Fibroblast of lung (primary cell): ENCODE results near the gene SNAPC2. TPM values are rescaled to one million over a fixed set of nuclear protein-coding genes. Genes with fewer than 3 reads are reported as not detected.

Source experiments
- DNase-seq, 2 donors: peaks; one replicate each; pipeline versions ENCODE4 v3.0.0 to v3.0.0-alpha.2; 2010; ENCODE audit warnings: low read depth in 2 of 2
- H2AFZ ChIP-seq: 2 replicates; pipeline ENCODE4 v1.5.1; 2012; ENCODE audit warnings: low read length, control low read depth, inconsistent platforms
- H3K27ac ChIP-seq: 2 replicates; pipeline ENCODE4 v1.5.1; 2011; ENCODE audit warnings: low read length, control low read depth; ENCODE audit not compliant: insufficient read depth
- H3K27me3 ChIP-seq: 2 replicates; pipeline ENCODE4 v1.5.1; 2011; ENCODE audit warnings: mild to moderate bottlenecking, low read length; ENCODE audit not compliant: control insufficient read depth, insufficient read depth
- H3K36me3 ChIP-seq: 2 replicates; pipeline ENCODE4 v1.5.1; 2011; ENCODE audit warnings: low read length; ENCODE audit not compliant: control insufficient read depth, insufficient read depth
- H3K4me1 ChIP-seq: 2 replicates; pipeline ENCODE4 v1.5.1; 2011; ENCODE audit warnings: low read length; ENCODE audit not compliant: control insufficient read depth, insufficient read depth; ENCODE audit errors: extremely low read depth
- H3K4me2 ChIP-seq: 2 replicates; pipeline ENCODE4 v1.5.1; 2011; ENCODE audit warnings: low read length, control low read depth; ENCODE audit not compliant: insufficient read depth; ENCODE audit errors: extremely low read depth
- H3K4me3 ChIP-seq, 4 experiments: fragments of 200-600 bp in 1 of 4; sonication (generic) in 1 of 4; replicated peaks in 1 of 4; 2 replicates each; pipeline ENCODE4 v1.5.1; 2011 to 2016; ENCODE audit warnings: low read length in 4 of 4, low read depth in 3 of 4, mild to moderate bottlenecking in 3 of 4, control low read depth in 2 of 4, inconsistent platforms in 1 of 4, mixed read lengths in 1 of 4; ENCODE audit not compliant: insufficient read depth in 1 of 4; ENCODE audit errors: control extremely low read depth in 1 of 4
- H3K79me2 ChIP-seq: 2 replicates; pipeline ENCODE4 v1.5.1; 2012; ENCODE audit warnings: mild to moderate bottlenecking, low read length, inconsistent platforms; ENCODE audit not compliant: control insufficient read depth, insufficient read depth
- H3K9ac ChIP-seq: 2 replicates; pipeline ENCODE4 v1.5.1; 2011; ENCODE audit warnings: mild to moderate bottlenecking, low read length, control low read depth; ENCODE audit not compliant: insufficient read depth
- H3K9me3 ChIP-seq: 2 replicates; pipeline ENCODE4 v1.5.1; 2012; ENCODE audit warnings: low read depth, low read length; ENCODE audit not compliant: control insufficient read depth, insufficient read depth
- H4K20me1 ChIP-seq: 2 replicates; pipeline ENCODE4 v1.5.1; 2011; ENCODE audit warnings: low read length; ENCODE audit not compliant: control insufficient read depth, insufficient read depth; ENCODE audit errors: extremely low read depth
- EZH2 ChIP-seq: IDR thresholded peaks from 2 replicates; pipeline ENCODE4 v1.5.1; 2012; ENCODE audit warnings: low read length, control low read depth, mild to moderate bottlenecking; ENCODE audit errors: missing control alignments
- polyA plus RNA-seq, 2 donors: library from polyadenylated mRNA; depleted of rRNA in 1 of 2; stranded (reverse) in 1 of 2; unstranded in 1 of 2; fragments of >200 nt; gene quantifications; 2 replicates each; pipeline ENCODE4 v1.2.1, GENCODE V29; 2011 to 2012; ENCODE audit warnings: missing spikeins in 1 of 2
- total RNA-seq: library from RNA; depleted of rRNA; stranded (reverse); fragments of >200 nt; gene quantifications from 2 replicates; pipeline ENCODE4 v1.2.1, GENCODE V29; 2014
- TF ChIP-seq, protein P1 (sequence below), 2 donors: IDR thresholded peaks in 1 of 2; conservative IDR thresholded peaks in 1 of 2; 1 replicate in 1 of 2; 2 replicates in 1 of 2; pipeline ENCODE4 v1.5.1; 2011 to 2012; ENCODE audit warnings: low read length in 2 of 2, control low read depth in 1 of 2, inconsistent platforms in 1 of 2, low read depth in 1 of 2, mild to moderate bottlenecking in 1 of 2

SNAPC2 gene
- total and polyA plus RNA-seq, 2 donors (not counting 1 experiment from before 2014, with no cell fraction given) = 11.4 to 13.4 TPM

DNA sequence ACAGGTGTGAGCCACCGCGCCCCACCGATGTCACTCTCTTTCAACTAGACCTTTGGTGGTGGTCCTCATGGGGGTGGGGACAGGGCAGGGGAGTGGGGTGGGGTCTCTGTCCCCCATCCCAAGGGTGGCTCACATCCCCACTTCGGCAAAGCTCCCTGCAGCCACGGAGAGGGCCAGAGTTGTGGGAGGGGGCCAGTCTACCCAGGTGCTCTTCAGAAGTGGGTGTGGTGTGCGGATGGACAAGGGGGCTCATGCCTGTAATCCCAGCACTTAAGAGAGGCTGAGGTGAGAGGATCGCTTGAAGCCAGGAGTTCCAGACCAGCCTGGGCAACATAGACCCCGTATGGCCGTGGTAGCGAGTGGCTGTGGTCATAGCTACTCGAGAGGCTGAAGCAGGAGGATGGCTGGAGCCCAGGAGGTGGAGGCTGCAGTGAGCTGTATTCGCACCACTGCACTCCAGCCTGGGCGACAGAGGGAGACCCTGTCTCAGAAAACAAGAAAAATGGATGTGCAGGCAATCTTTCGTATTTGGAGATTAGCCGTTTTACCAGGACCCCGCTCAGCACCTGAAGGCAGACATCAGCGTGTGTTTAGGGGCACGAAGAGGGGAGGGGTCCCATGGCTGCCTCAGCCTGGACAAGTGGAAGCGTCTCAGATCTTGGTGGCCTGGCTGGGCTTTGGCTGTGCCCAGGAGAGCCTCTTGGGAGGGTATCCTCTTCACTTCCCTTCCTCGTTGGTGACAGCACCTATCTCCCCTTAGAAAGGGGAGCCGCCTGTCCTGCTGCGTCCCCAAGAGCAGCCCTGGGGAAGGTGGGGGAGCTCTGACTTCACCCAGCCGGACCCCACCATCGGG, 4.7 kb upstream of the SNAPC2 start:
- peaks cover 8% of the 10 kb centered on the region for H3K27me3 ChIP-seq
- no peaks in the 10 kb centered on the region for H3K79me2 ChIP-seq
- peak overlapping the region in 2 of 4 experiments; percentile 26 to 49 for H3K4me3 ChIP-seq
- H3K9ac ChIP-seq = peak overlapping the region; percentile 7
- no peaks in the 10 kb centered on the region for H4K20me1 ChIP-seq
- no peak overlapping the region for H2AFZ ChIP-seq
- peaks cover 14% of the 10 kb centered on the region for H3K4me1 ChIP-seq
- H3K36me3 ChIP-seq = peaks cover 12% of the 10 kb centered on the region
- TF ChIP-seq, protein P1, sequence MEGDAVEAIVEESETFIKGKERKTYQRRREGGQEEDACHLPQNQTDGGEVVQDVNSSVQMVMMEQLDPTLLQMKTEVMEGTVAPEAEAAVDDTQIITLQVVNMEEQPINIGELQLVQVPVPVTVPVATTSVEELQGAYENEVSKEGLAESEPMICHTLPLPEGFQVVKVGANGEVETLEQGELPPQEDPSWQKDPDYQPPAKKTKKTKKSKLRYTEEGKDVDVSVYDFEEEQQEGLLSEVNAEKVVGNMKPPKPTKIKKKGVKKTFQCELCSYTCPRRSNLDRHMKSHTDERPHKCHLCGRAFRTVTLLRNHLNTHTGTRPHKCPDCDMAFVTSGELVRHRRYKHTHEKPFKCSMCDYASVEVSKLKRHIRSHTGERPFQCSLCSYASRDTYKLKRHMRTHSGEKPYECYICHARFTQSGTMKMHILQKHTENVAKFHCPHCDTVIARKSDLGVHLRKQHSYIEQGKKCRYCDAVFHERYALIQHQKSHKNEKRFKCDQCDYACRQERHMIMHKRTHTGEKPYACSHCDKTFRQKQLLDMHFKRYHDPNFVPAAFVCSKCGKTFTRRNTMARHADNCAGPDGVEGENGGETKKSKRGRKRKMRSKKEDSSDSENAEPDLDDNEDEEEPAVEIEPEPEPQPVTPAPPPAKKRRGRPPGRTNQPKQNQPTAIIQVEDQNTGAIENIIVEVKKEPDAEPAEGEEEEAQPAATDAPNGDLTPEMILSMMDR (conservative IDR thresholded peaks at IDR 0.05 in 1 of 2, IDR thresholded peaks at IDR 0.05 in 1 of 2; ENCODE audit: low read depth in 1 of 2, low read length in 2 of 2) = no peak
- peak; percentile 79 for TF ChIP-seq EZH2
- H3K4me2 ChIP-seq = peak overlapping the region; percentile 80
- DNase-seq = no peak
- H3K9me3 ChIP-seq = no peaks in the 10 kb centered on the region
- H3K27ac ChIP-seq = no peak overlapping the region

DNA sequence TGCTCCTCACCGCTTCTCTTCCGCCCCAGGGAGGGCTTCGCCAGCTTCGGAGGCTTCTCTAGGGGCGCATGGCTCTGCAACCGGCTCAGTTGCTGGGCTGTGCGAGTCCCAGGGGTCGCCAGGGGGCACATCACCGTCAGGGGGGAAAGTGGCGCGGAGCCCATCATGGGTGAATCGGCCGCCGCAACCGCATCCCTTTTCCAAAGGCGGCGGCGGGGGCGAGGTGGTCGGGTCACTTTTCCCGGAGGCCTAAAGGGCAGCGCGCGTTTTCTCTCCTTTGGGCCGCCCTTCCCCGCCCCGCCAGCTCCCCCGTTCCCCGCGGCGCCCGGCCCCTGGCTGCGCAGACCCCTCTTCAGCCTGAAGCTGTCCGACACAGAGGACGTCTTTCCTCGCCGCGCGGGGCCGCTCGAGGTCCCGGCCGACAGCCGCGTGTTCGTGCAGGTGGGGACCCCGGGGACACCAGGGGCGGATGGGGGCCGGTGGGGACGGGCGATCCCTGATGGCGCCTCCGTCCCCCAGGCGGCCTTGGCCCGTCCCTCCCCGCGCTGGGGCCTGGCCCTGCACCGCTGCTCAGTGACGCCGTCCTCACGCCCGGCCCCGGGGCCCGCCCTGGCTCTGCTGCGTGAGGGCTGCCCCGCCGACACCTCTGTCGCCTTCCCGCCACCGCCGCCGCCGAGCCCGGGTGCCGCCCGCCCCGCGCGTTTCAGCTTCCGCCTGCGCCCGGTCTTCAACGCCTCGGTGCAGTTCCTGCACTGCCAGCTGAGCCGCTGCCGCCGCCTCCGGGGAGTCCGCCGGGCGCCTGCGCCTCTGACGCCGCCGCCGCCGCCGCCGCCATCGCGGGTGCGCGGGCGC, 3.8 kb upstream of the SNAPC2 start:
- no peak overlapping the region for H3K27ac ChIP-seq
- peaks cover 8% of the 10 kb centered on the region for H3K36me3 ChIP-seq
- peaks cover 8% of the 10 kb centered on the region for H3K27me3 ChIP-seq
- no peak overlapping the region for H2AFZ ChIP-seq
- peak overlapping the region; percentile 30 for H3K9ac ChIP-seq
- no peaks in the 10 kb centered on the region for H3K79me2 ChIP-seq
- no peak for DNase-seq
- no peaks in the 10 kb centered on the region for H3K9me3 ChIP-seq
- H3K4me2 ChIP-seq = peak overlapping the region; percentile 80
- H3K4me3 ChIP-seq = peak overlapping the region in 3 of 4 experiments; percentile 10 to 49 (median 26)
- peaks cover 14% of the 10 kb centered on the region for H3K4me1 ChIP-seq
- no peaks in the 10 kb centered on the region for H4K20me1 ChIP-seq
- TF ChIP-seq EZH2 = no peak
- TF ChIP-seq, protein P1 (conservative IDR thresholded peaks at IDR 0.05 in 1 of 2, IDR thresholded peaks at IDR 0.05 in 1 of 2; ENCODE audit: low read depth in 1 of 2, low read length in 2 of 2) = no peak

DNA sequence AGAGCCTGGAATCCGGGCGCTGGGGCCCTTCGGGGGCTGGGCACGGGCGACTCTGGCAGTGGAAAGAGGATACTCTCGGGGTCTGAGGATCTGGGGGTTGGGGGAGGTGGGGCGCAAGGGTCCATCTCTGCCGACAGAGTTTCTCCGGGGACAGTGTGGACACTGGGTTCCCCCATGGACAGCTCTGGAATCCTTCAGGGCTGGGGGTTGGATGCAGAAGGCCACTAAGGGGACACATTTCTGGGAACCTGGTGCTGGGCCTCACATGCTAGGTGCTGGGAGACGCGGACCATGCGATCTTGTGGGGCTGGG, 3.2 kb upstream of the SNAPC2 start:
- Histone ChIP-seq H3K27me3 (peaks cover 8% of the 10 kb centered on the region), H3K36me3 (peaks cover 6% of the 10 kb centered on the region), H3K9me3 (no peaks in the 10 kb centered on the region), H3K4me3 (peak overlapping the region in 2 of 4 experiments; percentile 34 to 41), H4K20me1 (no peaks in the 10 kb centered on the region), H3K27ac (no peak overlapping the region), H3K4me1 (peaks cover 20% of the 10 kb centered on the region), H3K9ac (no peak overlapping the region), H3K4me2 (peak overlapping the region; percentile 80), H2AFZ (no peak overlapping the region), H3K79me2 (peaks cover 3% of the 10 kb centered on the region)
- DNase-seq = no peak
- no peak for TF ChIP-seq EZH2
